Stimulated activated CD8-positive, alpha-beta memory T cell treated with anti-CD3 and anti-CD28 coated beads, Interleukin-7, amount 100 ng/mL, for 1 hour (primary cell): Measurements from ENCODE around the gene OPN1SW.
A peak's percentile ranks its signal among the peaks of the same experiment; 100 is the strongest.

Source experiments
- DNase-seq, 2 donors: peaks; one replicate each; pipeline ENCODE4 v3.0.0-alpha.2; 2020; ENCODE audit warnings: low read depth in 2 of 2

Gene OPN1SW

GRCh38 chr7:128758553-128758952 is 17.0 kb downstream of the OPN1SW start:
- no peak for DNase-seq

DNA sequence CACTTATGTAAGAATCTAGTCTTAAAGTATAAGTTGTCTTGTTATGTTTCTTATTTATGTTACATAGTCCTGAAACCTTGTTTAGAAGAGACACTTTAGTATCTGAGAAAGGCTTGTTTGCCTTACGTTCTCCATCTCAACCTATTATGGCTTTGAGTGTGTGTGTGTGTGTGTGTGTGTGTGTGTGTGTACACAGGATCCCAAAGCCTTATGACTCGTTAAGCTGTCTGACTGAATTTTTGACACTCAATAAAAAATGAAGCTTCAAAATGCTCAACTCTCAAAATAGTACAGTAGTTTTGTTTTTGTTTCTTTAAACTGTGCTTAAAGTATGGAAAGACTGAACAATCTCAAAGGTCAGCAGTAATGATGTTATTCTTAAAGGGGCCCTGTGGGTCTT is 18.4 kb downstream of the OPN1SW start:
- DNase-seq: no peak

- DNase-seq: no peak
Measured at GRCh38 chr7:128755819-128756476, 19.6 kb downstream of the OPN1SW start.

DNA sequence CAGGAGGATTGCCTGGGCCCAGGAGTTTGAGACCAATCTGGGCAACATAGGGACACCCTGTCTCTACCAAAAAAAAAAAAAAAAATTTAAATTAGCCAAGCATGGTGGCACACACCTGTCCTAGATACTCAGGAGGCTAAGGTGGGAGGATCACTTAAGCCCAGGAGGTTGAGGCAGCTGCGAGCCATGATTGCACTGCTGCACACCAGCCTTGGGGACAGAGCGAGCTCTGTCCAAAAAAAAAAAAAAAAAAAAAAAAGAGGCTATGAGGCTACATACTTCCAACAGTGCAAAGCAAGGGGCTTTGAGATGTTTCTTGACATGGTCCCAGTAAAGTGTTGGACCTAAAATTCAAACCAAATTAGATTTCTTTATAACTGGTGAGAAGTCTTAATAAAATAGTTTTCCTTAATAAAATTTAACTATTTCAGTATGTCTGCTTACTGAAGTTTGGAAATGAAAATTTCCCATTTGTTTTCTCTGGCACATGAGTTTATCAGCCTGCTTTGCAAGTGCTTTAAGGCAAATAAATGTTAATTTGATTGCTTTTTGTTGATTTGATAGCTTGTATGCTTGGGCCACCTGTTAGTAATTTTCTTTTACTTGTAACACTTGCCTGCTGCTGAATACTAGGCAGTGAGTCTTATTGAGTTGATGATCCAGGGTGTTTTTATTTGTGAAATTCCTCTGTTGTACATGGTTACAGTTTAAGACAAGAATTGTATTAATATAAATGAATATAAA is 20.3 kb downstream of the OPN1SW start:
- DNase-seq: no peak

DNA sequence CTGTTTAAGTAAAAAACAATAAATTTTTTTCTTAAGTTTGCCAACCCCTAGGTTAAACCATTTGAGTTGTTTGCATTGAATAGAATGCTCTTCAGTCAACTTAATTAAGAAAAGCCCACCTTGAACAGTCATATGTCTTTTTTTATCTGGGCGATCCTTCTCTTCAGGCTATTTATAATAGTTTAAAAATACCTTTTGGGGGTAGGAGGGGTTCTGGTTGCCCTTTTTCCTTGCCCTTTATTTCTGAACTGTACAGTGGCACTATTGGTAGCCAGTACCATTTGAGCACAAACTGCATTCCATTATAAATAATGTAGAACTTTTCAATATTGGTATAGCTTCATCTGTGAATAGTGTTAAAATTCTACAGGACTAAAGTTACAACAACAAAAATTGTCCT is 23.3 kb downstream of the OPN1SW start:
- DNase-seq: no peak

DNA sequence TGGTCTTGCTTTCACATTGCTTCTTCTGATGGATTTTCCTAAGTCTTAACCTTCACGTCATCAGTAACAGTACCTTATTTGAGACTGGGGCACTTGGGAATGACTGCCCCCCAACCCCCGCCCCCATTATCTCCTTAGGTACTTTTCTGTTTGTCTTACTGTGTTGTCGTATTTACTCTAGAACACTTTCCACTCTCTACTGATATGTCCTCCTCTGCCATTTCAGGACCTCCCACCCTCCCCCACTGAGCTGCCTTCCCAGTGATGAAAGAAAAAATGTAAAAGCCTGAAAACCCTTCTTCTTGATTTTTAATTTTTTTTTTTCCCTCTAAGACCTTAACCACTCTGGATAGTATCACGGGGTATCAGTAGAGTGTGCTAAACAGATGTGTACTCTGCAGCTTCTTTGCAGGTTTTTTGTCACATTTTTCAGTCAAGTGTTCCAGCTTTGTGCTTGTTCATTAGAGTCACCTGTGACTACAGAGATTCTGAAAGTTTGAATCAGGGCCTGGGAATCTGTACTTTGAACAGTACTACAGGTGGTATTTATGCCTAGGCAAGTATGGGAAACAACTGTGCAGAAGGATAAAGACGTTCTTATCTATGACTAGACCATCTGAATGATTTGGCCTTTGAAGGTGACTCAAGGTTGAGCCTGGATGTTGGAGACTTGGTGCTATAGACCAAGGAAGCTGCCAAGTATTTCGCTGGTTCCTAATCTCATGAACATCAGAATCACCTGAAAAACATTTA is 28.1 kb downstream of the OPN1SW start:
- no peak for DNase-seq

- no peak for DNase-seq
Measured at GRCh38 chr7:128745706-128746105, 29.9 kb downstream of the OPN1SW start.

- no peak for DNase-seq
Measured at GRCh38 chr7:128744366-128744905, 31.2 kb downstream of the OPN1SW start.

DNA sequence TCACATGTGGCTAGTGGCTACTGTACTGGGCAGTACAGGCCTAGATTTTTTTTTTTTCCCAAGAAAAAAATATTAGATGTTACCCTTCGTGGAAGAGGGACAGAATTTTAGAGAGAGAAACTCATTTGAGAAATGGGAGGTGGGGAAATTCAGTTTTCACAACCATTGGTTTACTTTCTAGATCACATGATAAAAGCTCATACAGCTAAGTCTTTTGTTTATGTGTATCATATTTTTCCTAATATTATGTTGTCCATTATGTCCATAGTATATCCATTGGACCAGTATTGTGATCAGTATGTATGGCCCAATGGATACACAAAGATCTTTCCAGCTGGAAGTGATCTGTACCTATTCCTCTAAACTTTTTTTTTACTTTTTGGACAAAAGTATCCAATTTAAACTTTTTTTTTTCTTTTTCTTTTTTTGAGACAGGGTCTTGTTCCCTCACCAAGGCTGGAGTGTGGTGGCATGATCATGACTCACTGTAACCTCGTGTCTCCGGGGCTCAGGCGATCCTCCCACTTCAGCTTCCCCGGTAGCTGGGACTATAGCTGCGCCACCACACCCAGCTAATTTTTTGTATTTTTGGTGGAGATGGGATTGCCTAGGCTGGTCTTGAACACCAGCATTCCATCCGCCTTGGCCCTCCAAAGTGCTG is 32.4 kb downstream of the OPN1SW start:
- no peak for DNase-seq

DNA sequence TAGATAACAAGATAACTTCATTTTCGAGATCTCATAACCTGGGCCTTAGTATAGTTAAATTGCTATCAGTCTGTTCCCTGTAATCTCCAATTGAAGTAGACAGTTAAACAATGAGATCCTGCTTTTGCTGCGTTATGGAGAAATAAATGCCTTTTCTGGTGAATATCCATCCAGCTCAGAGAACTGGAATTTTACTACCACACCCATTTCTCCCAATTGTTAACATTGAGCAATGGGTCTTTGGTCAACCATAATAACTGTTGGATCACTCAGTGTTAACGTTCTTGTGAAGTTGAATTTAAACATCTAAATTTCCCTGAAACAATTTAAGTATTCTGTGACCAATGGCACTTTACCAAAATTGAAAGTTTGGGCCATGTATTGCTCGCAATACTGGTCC is 33.4 kb downstream of the OPN1SW start:
- DNase-seq: no peak

DNA sequence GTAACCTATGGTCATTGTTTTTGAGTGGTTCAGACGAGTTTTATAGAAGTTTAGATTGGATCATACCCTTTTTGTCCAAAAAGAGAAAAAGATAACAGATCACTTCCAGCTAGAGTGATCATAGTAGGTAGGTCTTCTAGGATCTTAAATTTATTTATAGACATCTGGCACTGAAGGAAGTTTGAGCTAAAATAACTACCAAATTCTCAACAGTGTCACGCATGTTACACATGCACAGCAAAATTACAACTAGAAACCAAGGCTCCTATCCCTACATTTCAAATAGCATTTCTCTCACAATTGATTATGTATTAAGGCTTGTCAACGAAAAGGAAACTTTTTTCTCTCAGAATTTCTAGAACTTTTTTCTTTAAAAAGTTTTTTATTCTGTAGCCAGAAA is 34.1 kb downstream of the OPN1SW start:
- no peak for DNase-seq

- no peak for DNase-seq
Measured at GRCh38 chr7:128740996-128741395, 34.6 kb downstream of the OPN1SW start.

GRCh38 chr7:128739990-128740682 is 35.5 kb downstream of the OPN1SW start:
- no peak for DNase-seq

DNA sequence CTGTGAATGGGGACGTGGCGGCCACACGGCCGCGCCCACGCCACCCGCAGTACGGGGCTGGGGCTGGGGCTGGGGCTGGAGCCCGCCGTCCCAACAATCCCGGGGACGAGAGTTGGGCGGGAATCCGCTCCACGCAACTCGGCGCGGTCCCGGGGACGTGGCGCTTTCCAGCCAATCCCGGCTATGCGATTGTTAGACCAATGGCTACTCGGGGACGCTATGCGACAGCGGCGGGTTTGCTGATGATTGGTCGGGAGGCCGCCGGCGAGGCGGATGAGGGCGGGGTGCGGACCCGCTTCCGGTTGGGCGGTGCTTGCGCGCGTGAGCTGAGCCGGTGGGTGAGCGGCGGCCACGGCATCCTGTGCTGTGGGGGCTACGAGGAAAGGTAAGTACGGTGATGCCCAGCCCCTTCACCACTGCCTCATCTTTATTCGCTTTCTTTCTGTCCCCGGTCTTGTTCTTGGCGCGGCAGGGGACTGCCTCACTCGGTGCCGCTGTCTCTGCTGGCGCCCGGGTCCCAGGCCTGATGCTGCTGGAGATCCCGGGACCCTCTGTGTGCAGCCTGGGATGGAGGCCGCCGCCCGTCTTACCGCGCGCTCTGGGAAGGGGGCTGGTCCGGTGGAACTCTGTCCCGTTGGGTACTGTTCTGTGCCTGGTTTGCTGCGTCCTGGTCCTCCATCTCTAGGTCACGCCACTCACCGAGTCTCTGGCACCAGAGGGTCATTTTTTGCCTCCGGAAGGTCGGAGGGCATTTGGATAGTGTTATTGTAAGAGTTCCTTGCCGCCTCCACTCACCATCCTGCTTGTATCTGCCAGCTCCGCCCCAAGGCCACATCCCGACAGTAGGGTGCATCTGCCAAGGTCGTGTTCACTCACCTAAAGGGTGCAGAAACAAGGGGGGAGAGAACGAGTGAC is 36.3 kb downstream of the OPN1SW start, which contains the start of gene CALU:
CALU (plus strand) TSS at position 312 of the 915 bp plus-strand sequence. CDS start 9,225 bp downstream, outside the sequence.
- peak; percentile 86 to 87 for DNase-seq

DNA sequence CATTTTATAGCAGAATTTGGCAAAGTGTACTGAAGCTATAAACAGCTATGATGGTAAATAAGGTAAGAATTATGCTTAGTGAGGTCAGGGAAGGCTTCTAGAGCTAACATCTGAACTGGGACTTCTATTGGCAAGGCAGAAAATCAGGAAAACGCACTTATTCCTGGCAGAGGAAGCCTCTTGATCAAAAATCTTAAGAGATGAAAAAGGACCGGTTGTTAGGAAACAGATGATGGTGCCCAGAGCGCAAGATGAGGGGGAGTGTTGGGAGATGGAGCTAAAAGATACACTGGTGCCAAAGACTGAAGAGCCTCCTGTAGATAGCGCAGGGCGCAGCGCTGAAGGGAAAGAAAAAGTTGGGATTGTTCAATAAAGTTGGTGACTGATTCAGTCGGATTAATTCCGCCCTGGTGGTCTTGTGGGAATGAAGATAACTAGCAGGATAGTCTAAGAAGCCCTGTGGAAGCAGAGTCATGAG is 37.0 kb downstream of the OPN1SW start:
- no peak for DNase-seq

- no peak for DNase-seq
Measured at GRCh38 chr7:128737867-128738385, 37.7 kb downstream of the OPN1SW start.

- no peak for DNase-seq
Measured at GRCh38 chr7:128737441-128737840, 38.2 kb downstream of the OPN1SW start.

- no peak for DNase-seq
Measured at GRCh38 chr7:128735436-128735835, 40.2 kb downstream of the OPN1SW start.

GRCh38 chr7:128734890-128735289 is 40.7 kb downstream of the OPN1SW start:
- DNase-seq: no peak

DNA sequence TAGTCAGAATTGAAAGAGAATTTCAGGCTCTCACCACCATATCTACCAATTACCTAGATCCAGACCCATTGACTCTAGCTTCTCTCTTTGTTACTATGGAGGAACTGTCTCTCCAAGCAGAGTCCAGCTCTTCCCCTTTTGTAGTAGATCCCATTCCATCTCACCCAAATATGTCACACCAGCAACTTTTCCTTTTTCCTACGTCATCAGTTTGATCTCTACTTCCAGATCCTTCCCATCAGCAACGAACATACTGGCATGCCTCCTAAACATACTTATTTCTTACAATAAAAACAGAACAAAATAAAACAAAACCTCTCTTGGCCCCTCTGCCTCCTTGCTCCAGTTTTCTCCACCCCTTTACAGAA is 42.3 kb downstream of the OPN1SW start:
- no peak for DNase-seq
